Stimulated activated CD8-positive, alpha-beta memory T cell treated with anti-CD3 and anti-CD28 coated beads, Interleukin-12 subunit alpha, Interleukin-12 subunit beta, amount 100 ng/mL, for 4 hours (primary cell): ENCODE data around the gene AHRR.
"Not testable (repeated sequence)": the region's sequence is repeated elsewhere in the genome, so short reads cannot be mapped to it uniquely, and the experiment has no call there.

Source experiments
- DNase-seq: peaks from one replicate; pipeline ENCODE4 v3.0.0-alpha.2; 2020; ENCODE audit warnings: low read depth

AHRR gene

DNA sequence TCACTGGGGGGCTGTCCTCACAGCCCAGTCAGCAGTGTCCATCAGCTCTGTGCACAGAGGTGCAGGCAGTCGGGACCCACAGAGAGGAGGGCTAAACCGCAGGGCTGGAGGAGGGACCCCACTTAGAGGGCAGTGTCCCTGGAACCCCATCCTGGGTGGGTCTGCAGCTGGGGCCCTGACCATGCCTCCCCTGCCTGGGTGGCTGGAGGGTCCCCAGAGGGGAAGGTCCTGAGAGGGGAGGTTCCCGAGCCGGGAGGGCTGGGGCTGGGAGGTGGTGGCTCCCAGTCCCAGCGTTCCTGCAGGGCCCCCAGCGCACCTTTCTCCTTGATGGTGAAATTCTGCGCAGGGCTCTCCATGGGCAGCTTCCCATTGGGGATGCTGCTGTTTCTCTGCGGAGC lies 154.2 kb downstream of the AHRR start:
- no peak for DNase-seq

DNA sequence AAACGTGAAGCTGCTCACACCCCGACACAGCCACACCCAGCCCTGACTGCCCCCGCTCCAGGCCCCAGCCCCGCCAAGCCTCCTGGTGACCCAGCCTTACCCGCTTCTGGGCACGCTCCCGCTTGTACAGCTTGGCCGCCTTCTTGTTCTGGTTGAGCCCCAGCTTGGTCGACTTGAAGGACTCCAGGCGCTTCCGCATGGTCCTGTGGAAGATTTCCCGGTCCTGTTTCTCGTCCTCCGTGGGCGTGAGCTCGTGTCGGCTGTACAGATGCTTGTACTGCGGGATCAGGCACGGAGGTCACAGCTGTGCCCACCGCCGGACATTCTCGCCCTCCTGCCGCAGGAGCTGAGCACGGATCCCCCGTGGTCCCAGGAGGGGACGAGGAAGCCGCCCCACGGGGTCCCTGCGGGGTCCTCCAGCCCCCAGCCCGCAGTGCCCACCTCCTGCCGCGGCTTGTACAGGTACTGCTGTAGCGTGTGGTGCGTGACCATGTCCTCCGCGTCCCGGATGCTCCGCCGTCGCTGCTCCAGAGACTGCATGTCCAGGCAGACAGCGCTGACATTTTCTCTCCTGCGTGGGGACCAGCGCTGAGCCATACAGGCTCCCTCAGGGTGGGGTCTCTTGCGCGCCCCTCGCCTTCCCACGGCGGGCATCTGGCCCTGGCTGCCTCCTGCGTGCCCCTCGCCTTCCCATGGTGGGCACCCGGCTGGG lies 154.7 kb downstream of the AHRR start:
- DNase-seq, result no peak

DNA sequence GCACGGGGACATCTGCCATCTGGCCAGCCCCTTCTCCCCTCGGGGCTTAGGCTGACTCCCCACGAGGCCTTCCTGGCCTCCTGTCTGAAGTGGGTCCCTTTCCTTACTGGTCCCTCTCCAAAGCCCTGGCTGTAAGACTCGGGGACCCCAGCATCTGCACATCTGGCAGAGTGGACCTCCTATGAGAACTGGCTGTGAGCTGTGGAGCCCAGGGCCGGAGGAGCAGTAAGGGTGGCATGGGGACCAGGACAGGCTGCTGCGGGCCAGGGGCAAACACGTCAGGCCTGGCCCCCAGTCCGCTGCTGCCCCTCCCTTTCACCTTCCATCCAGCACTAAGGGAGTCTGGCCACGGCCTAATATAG lies 155.3 kb downstream of the AHRR start:
- DNase-seq, result no peak

DNA sequence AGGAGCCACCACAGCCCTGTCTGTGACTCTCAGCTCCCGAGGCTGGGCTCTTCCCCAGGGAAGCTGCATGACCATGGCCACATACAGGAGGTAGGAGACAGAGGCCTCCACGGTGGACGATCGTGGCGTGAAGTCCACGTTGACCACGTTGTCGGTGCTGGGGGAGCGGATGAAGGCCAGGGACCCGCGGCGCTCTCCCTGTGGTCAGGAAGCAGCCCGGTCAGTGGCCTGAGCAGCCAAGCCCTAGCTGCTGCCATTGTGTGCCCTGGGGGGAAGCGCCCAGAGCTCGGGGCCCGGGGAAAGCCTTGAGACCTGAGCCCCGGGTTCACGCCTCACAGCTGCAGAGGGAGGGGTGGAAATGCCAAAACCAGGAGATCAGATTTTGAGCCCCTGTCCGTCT lies 155.7 kb downstream of the AHRR start:
- DNase-seq, result no peak

DNA sequence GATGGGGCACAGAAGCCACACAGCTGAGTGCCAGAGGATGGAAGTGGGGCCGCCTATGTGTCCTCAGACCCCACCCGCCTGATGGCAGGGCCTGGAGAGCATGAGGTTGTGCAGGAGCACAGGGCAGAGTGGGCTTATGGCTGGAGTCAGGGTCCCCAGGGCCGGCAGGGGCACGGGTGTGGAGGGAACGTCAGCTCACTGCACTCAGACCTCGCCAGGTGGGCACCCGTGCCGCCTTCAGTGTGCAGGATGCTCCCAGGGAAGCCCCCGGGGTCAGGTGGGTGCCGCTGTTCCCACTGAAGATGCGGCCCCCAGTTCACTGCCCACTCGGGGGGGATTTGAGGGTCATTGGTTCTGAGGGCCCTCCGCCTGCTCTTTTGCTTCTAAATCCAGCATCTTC lies 156.4 kb downstream of the AHRR start:
- no peak for DNase-seq

DNA sequence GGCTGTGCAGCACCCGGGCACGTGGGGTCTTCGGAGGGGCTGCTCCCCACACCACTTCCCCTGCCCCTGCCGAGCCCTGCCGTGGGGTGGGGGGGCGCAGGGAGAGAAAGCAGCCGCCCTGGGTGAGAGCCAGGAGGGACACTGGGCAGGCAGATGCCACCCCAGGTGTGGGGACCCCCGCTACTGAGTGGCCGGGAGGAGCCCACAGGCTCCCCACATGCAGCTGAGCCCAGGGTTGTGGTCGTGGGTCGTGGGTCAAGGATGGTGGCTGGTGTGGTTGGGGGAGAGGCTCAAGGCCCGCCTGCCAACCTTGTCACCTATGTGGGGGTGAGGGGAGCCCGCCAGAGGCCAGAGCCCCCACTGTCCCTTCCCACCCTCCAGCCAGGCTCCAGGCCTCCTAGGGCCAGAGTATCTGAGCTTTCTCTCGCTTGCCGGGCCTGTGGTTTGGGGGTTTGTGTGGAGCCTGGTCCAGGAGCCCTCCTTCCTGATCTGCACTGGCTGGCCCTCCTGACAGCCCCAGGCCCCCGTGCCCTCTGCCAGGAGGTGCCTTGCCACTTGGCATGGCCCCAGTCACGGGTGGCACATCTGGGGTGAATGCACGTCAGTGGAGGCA lies 157.0 kb downstream of the AHRR start:
- DNase-seq, result no peak

DNA sequence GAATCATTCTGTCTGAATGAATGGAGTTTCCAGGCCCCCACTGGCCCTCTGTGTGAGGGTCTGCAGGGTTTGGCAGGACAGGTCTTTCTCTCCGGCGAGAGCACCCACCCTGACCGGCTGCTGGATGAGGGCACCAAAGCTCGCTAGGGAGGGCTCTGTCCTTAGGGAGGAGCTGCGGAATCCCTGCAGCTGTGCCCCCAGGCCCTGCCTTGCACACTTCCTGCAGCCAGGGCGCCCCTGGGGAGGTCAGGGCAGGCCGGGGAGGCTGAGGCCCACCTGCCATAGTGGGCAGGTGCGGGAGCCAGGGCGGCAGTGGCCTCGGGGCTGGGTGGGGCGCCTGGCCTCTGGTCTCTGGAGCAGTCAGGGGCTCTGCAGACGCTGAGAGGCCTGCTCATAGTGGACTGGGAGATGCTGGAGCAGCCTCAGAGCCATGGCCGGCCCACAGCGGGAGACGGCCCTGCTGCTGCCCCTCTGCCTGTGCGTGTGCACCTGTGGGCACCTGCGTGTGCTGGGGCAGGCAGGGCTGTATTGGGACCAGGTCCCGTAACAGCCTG lies 157.5 kb downstream of the AHRR start:
- no peak for DNase-seq

DNA sequence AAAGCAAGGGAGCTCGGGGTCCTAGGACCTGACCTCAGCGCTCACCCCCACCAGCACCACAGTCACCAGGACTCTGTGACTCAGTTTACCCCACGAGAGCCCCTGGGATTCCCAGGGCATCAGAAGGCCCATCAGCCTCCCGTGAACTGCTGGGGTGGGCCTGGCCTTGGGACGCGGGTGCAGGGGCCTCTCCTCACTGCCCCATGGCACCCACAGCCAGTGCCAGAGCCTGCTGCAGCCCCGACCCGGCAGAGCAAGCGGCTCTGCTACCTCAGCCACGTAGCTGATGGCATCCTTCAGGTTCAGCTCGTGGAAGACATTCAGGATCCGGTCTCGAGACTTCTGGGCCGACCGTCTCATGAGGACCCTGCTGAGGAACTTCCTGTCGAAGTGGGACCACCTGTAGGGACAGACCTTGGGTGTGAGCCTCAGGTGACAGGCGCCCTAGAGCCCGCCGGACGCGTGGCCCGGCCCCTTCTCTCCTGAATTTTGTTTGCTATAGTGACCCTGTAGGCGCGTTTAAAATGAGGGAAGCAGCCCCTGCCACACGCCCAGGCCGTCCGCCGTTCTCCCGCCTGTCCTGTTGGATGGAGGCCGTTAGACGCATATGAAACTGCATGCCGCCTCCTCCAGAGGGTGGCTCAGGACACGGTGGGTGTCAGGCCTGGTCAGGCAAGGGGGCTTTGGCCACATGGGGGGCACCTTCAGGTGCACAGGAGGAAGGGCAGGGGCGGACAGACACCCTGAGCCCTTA lies 158.2 kb downstream of the AHRR start:
- DNase-seq, result no peak

DNA sequence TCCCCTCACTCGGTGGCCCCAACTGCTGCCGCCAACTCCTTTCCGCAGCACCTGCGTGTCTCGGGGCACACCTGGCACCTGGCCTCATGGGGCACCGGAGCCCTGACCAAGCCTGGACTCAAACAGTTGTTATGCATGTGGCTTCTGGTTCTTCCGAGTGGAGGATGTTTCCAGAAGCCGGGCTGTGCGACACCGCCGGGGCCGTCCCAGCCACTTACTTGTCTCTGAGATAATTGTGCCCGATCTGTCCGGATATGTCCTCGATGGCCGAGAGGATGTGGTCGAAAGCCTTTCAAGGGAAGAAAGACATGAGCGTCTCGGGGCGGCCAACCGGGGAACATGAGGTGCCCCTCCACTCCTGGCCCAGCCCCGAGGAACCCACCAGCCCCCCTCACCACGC lies 159.8 kb downstream of the AHRR start:
- DNase-seq, result no peak

DNA sequence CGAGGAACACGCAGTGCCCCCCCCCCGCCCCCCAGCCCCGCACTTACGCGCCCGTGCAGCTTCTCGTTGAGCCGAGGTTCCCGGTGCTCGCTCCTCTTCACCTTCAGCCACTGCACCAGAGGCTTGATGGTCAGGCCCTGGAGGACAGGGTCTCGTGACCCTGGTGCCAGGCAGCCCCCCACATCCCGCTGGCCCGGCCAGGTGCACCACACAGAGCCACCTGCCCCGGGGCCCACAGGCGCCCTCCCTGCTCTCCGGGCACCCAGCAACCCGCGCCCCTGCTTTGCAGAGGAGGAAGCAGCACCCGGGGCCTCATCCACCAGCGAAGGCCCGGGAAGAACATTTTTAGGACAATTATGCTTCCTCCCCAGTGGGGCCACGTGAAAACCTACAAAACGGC lies 160.5 kb downstream of the AHRR start:
- DNase-seq, result no peak

DNA sequence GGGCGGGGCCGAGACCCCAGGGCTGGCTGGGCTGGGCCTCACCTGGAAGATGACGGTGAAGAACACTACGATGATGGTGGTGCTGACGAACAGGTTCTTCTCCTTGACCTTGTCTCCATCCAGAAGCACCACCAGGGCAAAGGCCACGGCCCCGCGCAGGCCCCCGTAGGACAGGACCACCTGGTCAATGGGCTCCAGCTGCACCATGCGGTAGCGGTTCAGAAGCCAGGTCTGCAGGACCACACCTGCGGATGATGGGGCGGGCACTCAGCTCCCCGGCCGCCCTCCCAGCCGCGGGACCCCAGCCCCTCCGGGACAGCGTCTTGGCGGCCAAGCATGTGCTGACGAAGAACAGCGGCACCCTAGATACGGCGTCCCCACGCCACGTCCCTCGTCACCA lies 161.0 kb downstream of the AHRR start:
- no peak for DNase-seq

DNA sequence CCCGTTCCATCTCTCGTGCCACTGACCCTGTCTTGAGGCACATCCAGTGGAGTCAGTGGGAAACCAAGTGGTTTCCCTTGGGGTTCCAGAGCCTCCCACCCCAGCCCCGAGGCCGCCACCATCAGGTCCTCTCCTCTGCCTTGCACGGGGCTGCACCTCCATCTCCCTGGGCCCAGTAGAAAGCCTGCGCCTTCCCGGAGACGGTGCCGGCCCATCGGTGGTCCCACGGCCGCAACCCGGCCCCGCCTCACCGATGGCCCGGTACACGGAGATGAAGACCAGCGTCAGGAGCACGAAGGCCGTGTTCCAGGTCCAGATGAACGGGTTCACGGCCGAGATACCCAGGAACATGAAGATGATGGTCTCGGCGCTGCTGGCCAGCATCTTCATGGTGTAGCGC lies 161.5 kb downstream of the AHRR start:
- no peak for DNase-seq

DNA sequence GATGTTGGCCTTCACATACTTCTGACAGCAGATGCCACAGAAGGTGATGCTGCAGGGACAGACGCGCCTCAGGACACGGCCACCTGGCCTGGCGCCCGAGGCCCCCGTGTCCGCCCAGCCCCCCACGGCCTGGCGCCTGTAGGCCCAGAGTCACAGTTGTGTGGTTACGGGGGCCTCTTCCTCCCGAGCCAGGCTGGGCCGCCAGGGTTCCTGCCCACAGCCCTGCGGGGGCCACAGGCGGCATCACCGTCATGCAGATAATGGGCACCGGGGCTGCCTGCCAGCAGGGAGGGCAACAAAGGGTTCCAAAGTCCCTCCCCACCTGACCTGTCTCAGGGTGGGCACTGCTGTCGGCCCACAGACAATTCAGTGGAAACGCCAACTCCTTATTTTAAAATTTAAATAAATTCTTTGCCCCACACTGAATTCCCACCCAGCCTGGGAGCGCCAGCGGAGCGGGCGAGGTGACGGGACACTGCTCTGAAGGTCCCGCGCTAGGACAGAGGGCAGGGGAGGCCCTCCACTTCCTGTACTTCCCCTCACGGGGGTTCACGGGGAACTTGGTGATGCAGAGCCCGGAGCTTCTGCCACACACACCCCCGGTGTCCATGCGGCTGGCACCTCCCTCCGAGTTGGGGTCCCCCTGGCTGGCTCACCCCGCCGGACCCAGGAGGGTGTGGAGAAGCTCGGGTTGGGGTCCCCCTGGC lies 162.1 kb downstream of the AHRR start:
- DNase-seq, result no peak

DNA sequence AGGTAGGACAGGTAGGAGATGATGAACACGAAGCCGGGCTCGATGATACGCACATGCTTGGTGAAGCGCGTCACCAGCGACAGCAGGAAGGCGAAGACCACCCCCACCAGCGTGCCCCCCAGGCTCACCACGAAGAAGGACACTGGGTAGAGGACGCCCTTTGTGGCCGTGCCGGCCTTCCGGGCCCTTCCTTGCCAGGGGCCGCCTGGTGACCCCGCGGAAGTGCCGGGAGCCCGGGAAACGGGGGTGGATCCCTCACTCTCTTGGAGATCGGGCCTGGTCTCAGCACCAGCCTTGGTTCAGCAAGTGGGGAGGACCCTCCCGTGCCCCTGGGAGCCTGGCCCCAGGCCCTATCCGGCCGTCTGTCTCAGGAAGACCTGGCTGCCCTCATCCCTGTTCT lies 163.0 kb downstream of the AHRR start:
- no peak for DNase-seq

DNA sequence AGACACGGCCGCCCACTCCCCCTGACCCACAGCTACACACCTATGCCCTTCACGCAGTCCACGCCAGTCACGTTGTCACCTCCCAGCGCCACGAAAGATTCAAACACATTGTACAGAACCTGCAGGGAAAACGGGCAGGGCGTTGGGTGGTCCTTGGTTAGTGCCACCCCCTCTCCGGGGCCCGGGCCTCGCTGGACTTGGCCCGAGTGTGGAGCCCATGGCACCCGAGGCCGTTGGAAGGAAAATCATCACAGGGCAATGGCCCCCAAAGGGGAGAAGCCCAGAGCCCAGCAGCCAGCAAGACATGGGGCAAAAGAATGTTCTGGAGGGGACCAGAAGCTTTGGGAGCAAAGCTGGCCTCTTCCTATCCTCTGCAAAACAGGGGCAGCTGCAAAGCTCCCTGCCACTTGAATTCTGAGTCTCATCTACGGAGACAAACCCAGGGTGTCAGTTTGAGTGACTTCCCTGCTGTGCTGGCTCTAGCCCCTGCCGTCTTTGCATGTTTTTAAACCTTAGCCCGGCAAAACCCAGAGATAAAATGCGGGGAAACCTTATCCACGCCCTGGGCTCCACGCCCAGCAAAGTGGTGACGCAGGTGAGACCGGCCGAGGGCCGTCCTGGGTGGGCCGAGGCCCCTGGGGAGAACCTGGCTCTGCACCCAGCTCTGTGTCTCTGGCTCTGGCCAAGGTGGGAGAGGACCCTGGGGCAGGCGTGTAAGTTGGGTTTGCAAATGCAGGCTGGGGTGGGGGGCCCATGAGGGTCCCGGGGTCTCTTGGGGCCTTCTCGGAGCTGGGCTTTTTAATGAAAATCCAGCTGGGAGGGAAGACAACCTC lies 163.8 kb downstream of the AHRR start:
- DNase-seq, result no peak

DNA sequence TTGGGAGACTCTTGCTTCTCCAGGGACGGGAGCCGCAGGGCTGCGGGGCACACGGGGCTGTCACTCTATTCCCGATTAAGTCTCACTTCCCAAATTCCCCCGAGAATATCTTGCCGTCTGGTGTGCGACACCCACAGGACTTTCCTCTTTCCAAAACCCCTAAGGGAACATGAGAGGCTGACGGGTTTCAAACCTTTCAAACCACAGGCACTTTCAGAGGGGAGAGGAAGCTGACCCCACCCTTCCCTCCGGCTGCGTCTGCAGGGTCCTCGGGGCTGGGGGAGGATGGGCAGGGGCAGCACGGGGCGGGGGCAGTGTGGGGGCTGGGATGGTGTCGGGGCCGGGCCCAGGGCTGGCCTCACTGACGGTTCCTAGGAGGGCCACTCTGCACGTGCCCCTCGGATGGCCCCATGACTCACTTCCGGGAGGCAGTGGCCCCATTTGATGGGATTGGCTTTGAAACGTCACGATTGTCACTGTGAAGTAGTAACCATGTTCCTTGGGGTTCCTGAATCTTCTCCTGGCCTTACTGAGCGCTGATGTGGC lies 164.5 kb downstream of the AHRR start:
- DNase-seq, result no peak

DNA sequence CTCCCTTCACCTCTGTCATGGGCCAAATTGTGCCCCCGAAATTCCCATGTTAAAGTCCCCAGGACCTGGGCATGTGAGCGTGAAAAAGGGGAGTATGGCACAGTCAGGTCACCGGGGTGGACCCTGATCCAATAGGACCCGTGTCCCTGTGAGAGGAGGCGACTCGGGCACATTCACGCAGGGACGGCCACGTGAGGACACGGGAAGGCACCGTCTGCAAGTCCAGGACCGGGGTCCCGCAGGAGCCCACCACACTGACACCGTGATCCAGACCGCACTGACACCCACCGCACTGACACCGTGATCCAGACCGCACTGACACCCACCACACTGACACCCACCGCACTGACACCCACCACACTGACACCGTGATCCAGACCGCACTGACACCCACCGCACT lies 165.1 kb downstream of the AHRR start:
- DNase-seq, result not testable (repeated sequence)
